Right ventricle myocardium superior (tissue), 1 donor: ENCODE measurements around the gene AHCTF1. TPM values are rescaled to one million over a fixed set of nuclear protein-coding genes. Genes with fewer than 3 reads are reported as not detected.
"Not testable (repeated sequence)": the region's sequence is repeated elsewhere in the genome, so short reads cannot be mapped to it uniquely, and the experiment has no call there.

Source experiments
- ATAC-seq: fragments of 200-7000 bp; cut with Tn5 transposase; one replicate; pipeline ENCODE4 v1.9.1; 2020; ENCODE audit warnings: mild to moderate bottlenecking; ENCODE audit not compliant: poor library complexity
- DNase-seq: peaks from one replicate; pipeline ENCODE4 v3.0.0-alpha.2; 2020
- intact Hi-C: fragments of 100-400 bp; cut with DNase I; formaldehyde crosslinking; loops from one replicate; pipeline ENCODE4 v1.11.2; 2022
- total RNA-seq: library from RNA; stranded (reverse); fragmentation: NEBNext Ultra II Directional; extraction: Animal tissue kit (Norgen Biotek cat#: 25700); gene quantifications from one replicate; pipeline ENCODE4 v1.2.1, GENCODE V29; 2021
- donor health status: DM: no; HTN: yes; CAD: no; lungs with severe emphysema.

AHCTF1 gene
- total RNA-seq, 1 donor from 2014 or later = 19.7 TPM

DNA sequence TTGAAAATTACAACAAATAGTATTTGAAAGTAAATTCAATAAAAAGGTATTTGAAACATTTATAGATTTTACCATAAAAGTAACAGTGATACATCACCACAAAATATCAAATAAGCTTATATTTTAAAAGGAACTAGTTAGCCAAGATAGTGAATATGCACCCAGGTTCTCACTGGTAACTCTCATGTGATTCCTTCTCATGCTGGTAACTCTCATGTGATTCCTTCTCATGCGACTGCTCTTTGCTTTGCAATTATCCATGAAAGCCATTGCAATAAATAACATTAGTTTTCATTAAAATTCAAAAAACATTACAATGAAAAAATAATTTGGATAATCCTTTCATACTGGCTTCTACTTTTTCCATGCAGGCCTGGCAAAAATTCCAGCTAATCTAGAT, 75.4 kb downstream of the AHCTF1 start:
- no peak for ATAC-seq

DNA sequence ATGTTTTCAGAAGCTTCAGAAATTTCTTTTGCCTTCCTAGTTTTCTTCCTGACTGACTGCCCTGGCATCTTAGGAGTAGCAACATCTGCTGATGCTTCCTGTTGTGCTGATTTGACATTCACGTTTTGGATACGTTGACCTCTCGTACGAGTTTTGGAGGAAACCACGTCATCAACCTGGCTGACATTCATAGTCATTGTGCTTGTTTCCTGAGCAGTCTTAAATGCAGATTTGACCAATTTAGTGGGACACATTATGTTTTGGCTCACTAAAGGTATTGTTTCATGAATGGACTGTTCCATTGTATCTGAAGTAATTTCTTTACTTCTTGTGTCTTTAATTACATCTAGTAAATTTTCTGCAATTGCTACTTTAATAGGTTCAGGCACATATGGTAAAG, 81.1 kb downstream of the AHCTF1 start:
- DNase-seq, intact Hi-C loops, ATAC-seq: not testable (repeated sequence)

More for the DNA sequence above, 75.4 kb downstream of the AHCTF1 start:
- no peak for DNase-seq
- intact Hi-C loops = no loop called here

DNA sequence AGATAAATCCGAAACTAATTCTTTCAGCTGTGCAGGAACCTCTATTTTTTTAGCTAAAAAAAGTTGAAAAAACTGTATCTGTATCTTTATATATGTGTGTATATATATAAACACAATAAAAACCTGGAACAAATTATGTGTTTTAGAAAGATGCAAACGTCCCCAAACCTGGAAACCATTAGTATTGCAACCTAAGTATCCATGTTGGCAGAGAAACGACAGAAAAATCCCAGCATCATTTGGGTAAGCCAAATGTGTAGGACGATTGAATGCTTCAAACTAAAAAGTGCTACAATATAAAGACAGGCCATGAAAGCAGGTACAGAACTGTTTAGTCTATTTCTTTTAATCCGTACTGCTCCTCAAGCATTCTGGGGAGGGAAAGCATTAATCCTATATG, 87.9 kb downstream of the AHCTF1 start:
- DNase-seq (no peak), ATAC-seq (no peak)
- intact Hi-C loops = no loop called here

DNA sequence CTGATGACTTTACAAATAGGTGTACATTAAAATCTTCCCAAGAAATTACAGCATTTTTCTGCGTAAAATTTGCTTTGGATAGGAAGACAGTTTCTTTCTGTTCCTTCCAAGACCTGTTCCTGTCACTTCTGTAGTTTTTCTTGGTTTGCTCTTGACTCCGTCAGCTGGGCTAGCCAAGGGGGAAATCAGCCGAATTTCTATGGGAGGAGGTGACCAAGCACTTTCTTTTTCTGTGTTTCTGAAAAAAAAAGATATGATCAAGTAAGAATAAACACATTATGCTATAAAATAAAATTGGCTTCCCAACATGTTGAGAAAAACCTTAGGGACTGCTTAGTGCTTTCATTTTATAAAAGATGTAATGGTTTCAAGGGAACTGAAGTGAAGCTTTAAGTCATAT, 91.0 kb downstream of the AHCTF1 start:
- intact Hi-C loops, ATAC-seq, DNase-seq: not testable (repeated sequence)

DNA sequence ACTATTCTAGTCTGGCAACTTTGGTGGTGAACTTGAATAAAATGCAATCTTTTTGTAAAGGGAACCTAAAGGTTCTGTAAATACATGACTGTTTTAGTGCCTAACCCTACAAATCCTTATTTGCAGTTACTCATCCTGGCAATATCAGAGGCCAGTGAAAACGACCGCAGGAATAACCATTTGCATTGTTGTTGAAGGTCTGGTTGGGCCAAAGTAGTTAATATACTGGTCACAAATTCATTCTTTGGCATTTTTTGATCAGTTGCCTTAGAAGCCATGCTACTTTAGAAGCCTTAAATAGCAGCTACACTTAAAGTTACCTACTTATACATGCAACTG, 93.7 kb downstream of the AHCTF1 start:
- intact Hi-C loops = no loop called here
- ATAC-seq = no peak
- DNase-seq = no peak

DNA sequence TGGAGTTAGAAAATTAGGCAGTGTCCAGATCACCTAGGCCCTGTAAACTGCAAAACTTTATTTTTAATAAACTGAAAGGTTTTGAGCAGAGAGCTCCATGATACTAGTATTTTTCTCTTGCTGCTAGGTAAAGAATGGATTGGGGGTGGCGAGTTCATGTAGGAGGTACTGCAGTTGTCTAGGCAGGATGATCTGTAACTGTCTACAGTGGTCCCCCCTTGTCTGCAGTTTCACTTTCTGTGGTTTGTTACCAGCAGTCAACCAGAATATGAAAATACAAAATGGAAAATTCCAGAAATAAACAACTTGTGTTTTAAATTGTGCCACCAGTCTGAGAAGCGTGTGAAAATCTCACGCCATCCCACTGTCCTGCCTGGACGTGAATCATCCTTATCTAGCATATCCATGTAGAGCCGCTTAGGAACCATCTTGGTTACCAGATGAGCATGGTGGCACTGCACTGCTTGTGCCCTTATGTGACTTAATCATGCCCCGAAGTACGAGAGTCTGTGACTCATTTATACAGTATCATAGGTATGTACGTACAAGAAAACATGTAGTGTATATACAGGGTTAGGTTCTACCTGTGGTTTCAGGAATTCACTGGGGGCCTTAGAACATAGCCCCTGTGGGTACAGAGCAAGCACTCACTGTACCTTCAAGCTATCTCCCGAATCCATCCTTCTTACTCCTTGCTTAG, 94.2 kb downstream of the AHCTF1 start:
- no peak for DNase-seq
- ATAC-seq = peak; percentile 28
- intact Hi-C loops = no loop called here

DNA sequence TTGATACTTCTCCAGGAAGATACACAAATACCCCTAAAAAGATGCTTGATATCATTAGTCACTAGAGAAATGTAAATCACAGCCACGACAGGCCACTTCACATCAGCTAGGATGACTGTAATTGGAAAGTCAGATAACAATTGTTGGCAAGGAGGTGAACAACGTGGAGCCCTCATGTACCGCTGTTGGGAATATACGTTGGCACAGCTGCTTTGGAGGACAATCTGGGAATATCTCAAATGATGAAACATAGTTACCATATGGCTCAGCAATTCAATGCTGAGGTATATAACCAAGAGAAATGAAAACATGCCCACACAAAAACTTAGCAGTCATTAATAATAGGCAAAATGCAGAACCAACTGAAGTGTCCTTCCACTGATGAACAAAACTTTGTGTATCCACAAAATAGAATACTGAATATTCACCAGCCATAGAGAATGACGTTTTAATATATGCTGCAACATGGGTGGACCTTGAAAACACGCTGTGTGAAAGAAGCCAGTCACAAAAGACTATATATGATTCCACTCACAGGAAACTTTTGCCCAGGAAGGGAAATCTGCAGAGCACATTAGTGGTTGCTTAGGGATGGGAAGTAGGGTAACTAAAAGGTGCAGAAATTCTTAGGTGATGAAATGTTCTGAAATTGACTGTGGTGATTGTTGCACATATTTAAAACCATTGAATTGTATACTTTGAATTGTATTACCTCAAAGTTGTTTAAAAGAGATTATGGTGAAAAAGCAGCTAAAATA, 95.4 kb downstream of the AHCTF1 start:
- peak; percentile 14 for ATAC-seq
- no peak for DNase-seq
- intact Hi-C loops = no loop called here

DNA sequence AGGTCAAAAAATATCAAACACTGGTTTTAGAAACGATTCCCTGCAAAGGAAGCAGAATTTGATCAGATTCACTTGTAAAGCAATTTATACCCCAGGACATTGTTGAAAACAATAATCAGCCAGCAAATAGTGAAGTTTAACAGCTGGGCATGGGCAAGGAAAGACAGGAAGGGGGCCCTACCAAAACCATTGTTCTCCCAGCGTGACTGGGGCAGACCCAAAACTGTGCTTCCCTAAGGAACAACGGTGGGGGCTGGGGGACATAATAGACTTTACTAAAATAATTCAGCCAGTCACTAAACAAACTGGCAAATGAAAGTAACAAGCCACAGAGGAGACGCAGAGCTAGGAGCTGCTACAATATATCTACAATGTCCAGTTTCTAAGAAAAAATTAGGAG, 100.2 kb downstream of the AHCTF1 start:
- intact Hi-C loops = no loop called here
- ATAC-seq (no peak), DNase-seq (no peak)

DNA sequence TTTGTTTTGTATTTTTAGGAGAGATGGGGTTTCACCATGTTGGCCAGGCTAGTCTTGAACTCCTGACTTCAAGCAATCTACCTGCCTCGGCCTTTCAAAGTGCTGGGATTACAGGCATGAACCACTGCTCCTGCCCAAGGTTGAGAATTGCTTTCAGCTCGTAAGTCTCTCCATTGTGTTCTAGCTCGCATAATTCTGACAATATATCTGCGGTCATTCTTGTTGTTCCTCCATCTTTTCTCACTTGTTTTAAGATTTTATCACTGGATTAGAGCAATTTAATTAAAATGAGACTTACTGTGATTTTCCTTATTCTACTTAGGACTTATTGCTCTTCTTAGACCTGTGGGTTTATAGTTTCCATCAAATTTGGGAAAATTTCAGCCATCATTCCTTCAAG, 102.9 kb downstream of the AHCTF1 start:
- no peak for DNase-seq
- no peak for ATAC-seq
- intact Hi-C loops = no loop called here

DNA sequence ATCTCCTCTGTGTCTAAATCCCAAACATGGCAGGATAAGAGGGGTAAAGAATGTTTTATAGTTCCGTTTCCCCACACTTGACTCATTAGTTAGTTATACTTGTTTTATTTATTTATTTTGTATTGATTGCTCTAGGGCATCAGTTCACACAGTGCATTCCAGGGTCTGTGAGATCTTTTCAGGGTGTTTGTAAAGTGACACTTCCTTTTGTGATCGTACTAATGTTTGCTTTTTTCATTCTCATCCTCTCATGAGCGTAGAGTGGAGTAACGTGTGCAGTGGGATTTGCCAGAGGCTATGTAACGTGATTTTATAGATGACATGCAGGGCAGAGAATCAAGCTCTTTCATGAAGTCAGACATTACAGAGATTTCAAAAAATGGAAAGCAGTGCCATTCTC, 104.4 kb downstream of the AHCTF1 start:
- intact Hi-C loops = no loop called here
- DNase-seq (no peak), ATAC-seq (no peak)

DNA sequence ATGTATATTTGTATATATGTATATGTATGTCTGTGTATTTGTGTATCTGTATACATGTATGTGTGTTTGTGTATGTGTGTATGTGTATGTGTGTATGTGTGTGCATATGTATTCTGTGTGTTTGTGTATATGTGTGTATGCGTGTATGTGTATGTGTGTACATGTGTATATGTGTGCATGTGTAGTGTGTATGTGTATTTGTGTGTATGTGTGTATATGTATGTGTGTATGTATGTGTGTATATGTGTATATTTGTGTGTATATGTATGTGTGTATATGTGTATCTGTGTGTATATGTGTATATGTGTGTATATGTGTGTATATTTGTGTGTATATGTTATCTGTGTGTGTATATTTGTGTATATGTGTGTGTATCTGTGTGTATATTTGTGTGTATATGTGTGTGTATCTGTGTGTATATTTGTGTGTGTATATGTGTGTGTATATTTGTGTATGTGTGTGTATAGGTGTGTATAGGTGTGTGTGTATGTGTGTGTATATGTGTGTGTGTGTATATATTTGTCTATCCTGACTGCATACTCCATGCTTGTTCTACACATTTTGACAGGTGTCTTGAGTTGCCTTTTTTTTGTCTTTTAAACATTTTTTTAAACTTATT, 106.1 kb downstream of the AHCTF1 start:
- DNase-seq (no peak), ATAC-seq (no peak)
- intact Hi-C loops = no loop called here

DNA sequence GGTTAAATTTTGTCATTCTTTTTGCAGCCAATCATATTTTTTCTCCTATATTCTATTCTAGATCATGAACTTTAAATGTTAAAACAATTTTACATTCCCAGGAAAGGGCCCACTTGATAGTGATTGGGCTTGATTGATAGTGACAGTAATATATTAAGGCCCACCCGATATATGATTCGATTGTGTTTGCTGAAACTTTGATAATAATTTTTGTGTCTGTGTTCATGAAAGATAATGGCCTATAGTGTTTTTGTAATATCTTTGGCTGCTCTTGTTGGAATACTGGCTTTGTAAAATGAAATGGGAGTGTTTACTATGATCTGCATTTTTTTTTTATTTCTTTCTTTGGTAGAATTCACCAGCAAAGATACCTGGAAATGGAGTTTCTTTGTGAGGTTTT, 107.2 kb downstream of the AHCTF1 start:
- intact Hi-C loops = no loop called here
- DNase-seq (no peak), ATAC-seq (no peak)

DNA sequence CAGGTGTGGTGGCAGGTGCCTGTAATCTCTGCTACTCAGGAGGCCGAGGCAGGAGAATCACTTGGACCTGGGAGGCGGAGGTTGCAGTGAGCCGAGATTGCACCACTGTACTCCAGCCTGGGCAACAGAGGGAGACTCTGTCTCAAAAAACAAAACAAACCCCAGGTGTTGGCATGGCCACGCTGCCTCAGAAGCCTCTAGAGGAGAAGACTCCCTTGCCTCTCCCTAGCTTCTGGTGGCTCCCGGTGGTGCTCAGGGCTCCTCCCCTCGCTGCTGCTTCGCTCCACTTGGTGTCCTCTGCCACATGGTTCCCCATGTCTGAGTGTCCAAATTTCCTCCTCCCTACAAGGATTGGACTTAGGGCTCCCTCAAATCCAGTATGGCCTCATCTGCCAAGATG, 109.6 kb downstream of the AHCTF1 start:
- ATAC-seq, intact Hi-C loops, DNase-seq: not testable (repeated sequence)

DNA sequence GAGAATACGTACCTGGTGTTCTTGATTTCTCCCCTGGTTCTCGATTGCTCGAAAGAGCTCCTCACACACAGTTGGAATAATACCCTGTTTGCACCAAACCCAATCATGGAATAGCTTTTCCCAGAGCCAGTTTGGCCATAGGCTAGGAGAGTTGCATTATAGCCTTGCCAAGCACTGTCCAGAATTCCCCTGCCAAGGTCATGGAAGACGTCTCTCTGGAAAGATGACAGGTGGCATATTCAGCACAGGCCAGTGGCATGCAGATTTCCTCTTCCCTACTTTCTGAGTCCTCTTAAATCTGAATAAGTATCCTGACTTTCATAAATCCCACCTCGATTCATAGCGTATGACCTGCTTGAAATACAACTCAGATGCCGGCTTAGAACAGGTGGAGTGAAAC, 111.1 kb downstream of the AHCTF1 start:
- DNase-seq (no peak), ATAC-seq (peak; percentile 93)
- intact Hi-C loops = no loop called here

DNA sequence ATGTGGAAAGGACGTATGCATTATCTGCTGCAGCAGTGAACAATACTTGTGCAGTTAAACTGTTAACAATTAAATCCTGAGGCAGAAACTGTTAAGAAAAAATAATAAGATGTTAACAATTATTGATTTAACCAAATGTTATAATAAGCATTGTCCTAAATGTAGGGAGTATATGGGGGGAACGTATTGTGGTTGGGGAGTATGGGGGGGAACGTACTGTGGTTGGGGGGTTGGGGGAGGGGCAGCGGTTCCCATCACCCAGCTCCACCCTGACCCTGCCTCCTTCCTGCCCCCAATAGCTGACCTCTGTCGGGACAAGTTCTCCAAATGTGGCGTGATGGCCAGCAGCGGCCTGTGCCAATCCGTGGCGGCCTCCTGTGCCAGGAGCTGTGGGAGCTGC, 114.0 kb downstream of the AHCTF1 start:
- DNase-seq, intact Hi-C loops, ATAC-seq: not testable (repeated sequence)

DNA sequence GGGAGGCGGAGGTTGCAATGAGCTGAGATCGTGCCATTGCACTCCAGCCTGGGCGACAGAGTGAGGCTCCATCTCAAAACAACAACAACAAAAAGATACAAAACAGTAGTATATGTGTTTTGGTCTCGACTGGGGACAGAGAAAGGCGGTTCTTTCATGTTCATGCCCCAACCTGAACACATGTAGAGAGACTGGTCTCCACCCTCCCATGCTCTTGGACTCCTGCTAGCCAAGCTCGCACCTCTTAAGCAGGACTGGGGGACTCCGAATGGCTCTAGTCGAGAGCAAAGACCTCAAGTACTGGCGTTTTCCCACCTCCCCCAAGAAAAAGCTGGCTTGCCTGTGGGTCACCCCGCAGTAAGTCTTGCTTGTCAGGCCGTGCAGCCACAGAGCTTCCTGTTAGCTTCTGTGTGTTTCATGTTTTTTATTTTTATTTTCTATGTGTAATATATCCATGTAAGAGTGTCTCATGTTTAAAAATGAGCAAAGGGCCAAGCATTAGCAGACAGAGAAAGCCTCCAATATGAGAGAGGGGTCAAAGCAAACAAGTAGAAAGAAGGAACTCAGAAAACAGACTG, 116.0 kb downstream of the AHCTF1 start:
- ATAC-seq (no peak), DNase-seq (no peak)
- intact Hi-C loops = no loop called here

DNA sequence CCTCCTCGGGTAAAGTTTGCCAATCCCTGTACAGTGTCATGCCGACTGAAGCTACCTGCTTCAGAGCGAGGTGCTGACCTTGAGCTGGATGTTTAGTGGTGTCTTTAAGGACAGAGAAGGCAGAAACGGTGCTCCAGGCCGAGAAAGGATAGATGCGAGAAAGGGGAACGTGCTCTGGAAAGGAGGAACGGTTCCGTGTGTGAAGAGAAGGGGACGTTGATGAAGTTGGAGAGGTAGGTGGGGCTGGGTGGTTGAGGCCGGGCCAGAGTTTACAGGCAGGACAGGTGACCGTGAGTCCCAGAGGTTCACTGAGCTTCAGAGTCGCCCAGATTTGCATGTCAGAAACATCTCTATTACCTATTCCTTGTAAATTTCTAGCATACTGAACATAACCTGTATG, 116.9 kb downstream of the AHCTF1 start:
- DNase-seq (no peak), ATAC-seq (no peak)
- intact Hi-C loops = no loop called here

DNA sequence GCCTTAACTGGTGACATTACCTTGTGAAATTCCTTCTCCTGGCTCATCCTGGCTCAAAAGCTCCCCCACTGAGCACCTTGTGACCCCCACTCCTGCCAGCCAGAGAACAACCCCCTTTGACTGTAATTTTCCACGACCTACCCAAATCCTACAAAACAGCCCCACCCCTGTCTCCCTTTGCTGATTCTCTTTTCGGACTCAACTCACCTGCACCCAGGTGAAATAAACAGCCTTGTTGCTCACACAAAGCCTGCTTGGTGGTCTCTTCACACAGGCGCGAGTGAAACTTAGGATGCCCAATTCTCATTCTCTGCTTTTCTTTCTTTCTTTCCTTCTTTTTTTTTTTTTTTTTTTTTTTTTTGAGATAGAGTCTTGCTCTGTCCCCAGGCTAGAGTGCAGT, 118.4 kb downstream of the AHCTF1 start:
- intact Hi-C loops, ATAC-seq, DNase-seq: not testable (repeated sequence)

DNA sequence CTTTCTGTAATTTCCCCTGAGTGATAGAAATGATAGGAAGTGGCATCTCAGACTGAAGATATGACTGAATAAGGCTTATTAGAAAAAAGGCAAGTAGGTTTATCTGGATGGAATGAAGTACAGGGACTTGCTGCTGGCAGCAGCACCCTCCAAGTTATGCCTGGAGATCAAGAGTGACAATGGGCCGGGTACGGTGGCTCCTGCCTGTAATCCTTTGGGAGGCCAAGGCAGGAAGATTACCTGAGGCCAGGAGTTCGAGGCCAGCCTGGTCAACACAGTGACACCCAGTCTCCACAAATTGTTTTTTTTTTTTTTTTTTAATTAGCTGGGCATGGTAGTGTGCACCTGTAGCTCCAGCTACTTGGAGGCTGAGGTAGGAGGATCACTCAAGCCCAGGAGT, 119.8 kb downstream of the AHCTF1 start:
- no peak for DNase-seq
- ATAC-seq = no peak
- intact Hi-C loops = no loop called here

DNA sequence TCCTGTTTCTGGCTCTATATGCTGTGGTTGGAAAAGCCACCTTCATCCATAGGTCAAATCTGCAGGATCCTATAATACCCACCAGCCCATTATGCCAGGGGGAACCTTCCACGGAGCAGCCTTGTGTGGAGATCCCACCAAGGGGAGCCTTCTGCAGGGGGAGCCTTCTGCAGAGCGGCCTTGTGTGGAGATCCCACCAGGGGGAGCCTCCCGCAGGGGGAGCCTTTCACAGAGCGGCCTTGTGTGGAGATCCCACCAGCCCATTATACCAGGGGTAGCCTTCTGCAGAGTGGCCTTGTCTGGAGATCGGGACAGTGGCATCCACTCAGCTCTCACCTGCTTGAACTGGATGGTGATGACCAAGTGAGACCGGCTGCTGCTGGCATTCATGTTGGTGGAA, 122.3 kb downstream of the AHCTF1 start:
- intact Hi-C loops = no loop called here
- peak; percentile 6 for ATAC-seq

More for the DNA sequence above, 122.3 kb downstream of the AHCTF1 start:
- no peak for DNase-seq
